Measurements from ENCODE around the gene COPS3. TPM values are rescaled to one million over a fixed set of nuclear protein-coding genes. Genes with fewer than 3 reads are reported as not detected.
"Not testable (repeated sequence)": the region's sequence is repeated elsewhere in the genome, so short reads cannot be mapped to it uniquely, and the experiment has no call there.

COPS3 gene
- total RNA-seq, 1 donor from 2014 or later, result 131 TPM

DNA sequence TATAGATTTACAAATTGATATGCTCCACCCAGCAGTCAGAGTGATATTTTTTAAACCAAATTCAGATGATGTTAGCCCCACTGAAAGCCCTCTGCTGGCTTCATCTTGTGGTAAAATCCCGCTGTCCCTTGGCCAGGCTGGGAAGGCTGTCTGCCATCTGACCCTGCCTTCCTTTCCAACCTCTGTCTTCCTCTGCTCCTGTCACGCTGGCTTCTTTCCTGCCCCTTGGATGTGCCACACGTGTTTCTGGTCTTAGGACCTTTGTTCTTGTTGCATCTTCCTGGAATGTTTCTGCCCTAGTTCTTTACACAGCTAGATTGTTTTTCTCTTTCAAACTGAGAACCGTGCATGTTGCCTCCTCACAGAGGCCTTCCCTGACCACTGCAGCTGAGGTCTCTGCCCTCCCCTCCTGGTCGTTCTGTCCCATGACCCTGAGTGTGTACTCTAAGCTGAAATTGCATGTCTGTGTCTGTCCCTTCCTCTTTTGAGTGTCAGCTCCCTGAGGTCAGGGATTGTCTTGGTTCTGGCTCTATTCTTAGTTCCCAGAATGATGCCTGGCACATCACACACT lies 33.5 kb upstream of the COPS3 start:
- H3K9me3 Mint-ChIP-seq, result no peaks in the 10 kb centered on the region
- no peak overlapping the region for H3K4me3 Mint-ChIP-seq
- H3K4me1 Mint-ChIP-seq (ENCODE audit: low read depth), result peaks cover 6% of the 10 kb centered on the region
- intact Hi-C loops (cut with micrococcal nuclease), result loop anchor here (1.0 kb wide), 1 partner anchor 313 kb away; no protein-coding TSS in a partner anchor
- peaks cover 3% of the 10 kb centered on the region for H3K36me3 Mint-ChIP-seq (ENCODE audit: low read depth)
- H3K27ac Mint-ChIP-seq, result no peak overlapping the region
- DNase-seq (ENCODE audit: low spot score), result no peak
- no peaks in the 10 kb centered on the region for H3K27me3 Mint-ChIP-seq (ENCODE audit: insufficient read depth)

DNA sequence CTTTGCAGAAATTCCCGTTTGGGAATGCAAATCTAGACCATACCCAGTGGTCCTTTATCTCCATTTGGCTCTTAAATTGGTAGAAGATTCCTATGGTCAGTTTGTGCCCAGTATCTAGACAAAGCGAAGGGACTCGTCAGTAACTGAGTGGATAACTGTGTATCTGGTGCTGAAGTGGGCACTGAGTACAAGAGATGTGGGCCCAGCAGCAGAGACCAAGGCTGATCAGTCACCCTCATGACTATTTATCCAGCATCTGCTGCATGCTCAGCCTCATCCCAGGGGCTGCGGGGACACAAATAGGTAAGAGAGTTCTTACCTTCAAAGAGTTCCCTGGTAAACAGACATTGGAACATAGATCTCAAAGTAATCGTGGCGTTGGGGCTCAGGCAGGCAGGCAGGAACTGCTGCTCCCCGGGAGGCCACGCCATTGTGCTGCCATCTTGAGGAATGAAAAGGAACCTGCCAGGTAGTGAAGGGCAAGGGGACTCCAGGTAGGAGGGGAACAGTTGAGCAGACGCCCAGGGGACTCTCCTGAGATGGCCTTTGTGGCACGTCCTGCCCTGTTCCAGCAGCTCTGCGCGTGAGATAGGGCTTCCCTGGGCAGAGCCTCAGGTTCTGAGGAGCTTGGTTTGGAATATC lies 32.4 kb upstream of the COPS3 start:
- Mint-ChIP-seq H3K27me3 (ENCODE audit: insufficient read depth) (no peaks in the 10 kb centered on the region), H3K4me1 (ENCODE audit: low read depth) (peaks cover 6% of the 10 kb centered on the region), H3K9me3 (no peaks in the 10 kb centered on the region), H3K4me3 (no peak overlapping the region), H3K36me3 (ENCODE audit: low read depth) (peaks cover 5% of the 10 kb centered on the region), H3K27ac (no peak overlapping the region)
- intact Hi-C loops (cut with micrococcal nuclease), result loop anchor here (1.0 kb wide), 2 partner anchors 8 to 32 kb away; partner anchors contain the start of gene COPS3
- DNase-seq (ENCODE audit: low spot score), result peak; percentile 66

DNA sequence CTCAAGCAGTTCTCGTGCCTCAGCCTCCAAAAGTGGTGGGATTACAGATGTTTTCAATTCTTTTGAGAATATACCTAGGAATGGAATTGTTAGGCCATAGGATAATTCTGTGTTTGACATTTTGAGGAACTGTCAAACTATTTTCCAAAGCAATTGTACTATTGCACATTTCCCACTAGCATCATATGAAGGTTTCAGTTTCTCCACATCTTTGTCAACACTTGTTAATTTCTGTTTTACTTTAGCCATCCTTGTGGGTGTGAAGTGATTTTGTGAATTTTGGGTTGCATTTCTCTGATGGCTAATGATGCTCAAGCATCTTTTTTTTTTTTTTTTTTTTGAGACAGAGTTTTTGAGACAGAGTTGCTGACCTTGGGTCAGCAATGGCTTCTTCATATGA lies 28.3 kb upstream of the COPS3 start:
- intact Hi-C loops (cut with micrococcal nuclease), result loop anchor here (5.0 kb wide), 2 partner anchors 37 to 533 kb away; no protein-coding TSS in a partner anchor
- Mint-ChIP-seq H3K4me3 (no peak overlapping the region), H3K36me3 (ENCODE audit: low read depth) (peaks cover 7% of the 10 kb centered on the region), H3K27ac (no peak overlapping the region), H3K27me3 (ENCODE audit: insufficient read depth) (no peaks in the 10 kb centered on the region), H3K4me1 (ENCODE audit: low read depth) (peaks cover 21% of the 10 kb centered on the region), H3K9me3 (no peaks in the 10 kb centered on the region)
- DNase-seq (ENCODE audit: low spot score), result no peak

DNA sequence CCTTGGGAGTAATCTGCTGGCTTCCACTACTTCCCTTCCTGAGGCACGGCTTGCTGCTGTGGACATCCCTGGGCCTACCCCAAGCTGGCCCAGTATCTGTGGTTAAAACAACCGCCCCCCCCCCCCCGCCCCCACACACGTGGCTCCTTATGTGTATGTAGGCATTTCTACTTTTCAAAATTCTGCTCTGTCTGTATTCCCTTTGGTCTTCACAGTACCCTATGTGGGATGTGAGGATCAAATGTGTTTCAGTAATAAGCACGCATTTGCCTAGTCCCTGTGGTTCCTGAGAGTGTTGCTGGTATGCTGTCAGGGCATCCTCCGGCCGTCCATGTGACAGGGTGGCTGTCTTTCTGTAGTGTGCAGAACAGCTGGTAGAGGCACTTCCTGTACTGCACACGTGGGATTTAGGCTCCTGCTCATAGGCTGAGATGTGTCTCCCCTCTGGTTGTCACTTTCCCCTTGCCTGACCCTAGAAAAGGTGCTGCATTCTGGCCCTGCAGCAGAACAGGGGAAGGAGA lies 24.3 kb upstream of the COPS3 start:
- no peaks in the 10 kb centered on the region for H3K9me3 Mint-ChIP-seq
- H3K4me3 Mint-ChIP-seq, result peak overlapping the region; percentile 86
- DNase-seq (ENCODE audit: low spot score), result peak; percentile 53
- no peaks in the 10 kb centered on the region for H3K27me3 Mint-ChIP-seq (ENCODE audit: insufficient read depth)
- intact Hi-C loops (cut with micrococcal nuclease), result loop anchor here (1.0 to 5.0 kb wide), 8 partner anchors 8 to 537 kb away; partner anchors contain the start of genes COPS3, FLCN, MPRIP and PEMT
- peaks cover 4% of the 10 kb centered on the region for H3K36me3 Mint-ChIP-seq (ENCODE audit: low read depth)
- H3K4me1 Mint-ChIP-seq (ENCODE audit: low read depth), result peaks cover 31% of the 10 kb centered on the region
- H3K27ac Mint-ChIP-seq, result peak overlapping the region; percentile 97

DNA sequence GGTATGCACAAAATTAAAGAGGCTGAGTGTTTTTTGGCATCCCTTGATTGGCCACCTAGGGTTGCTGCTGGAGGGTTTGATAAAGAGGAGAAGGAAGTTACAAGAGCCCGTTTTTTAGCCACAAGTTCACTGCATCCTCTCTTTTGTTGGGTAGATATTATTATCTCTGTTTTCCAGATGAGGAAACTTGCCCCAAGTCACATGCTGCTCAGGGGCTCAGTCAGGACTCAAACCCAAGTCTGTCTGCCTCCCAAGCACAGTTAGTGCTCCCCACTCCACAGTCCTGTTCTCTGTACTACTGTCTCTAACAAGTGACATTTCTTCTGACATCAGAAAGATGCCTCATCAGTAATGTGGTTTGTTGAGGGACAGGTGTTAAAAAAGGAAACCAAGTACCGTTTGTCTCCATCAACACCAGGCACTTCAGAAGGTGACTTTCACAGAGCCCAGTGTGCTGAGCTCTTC lies 23.5 kb upstream of the COPS3 start:
- no peaks in the 10 kb centered on the region for H3K9me3 Mint-ChIP-seq
- no peaks in the 10 kb centered on the region for H3K27me3 Mint-ChIP-seq (ENCODE audit: insufficient read depth)
- peaks cover 36% of the 10 kb centered on the region for H3K4me1 Mint-ChIP-seq (ENCODE audit: low read depth)
- DNase-seq (ENCODE audit: low spot score), result peak; percentile 24
- peaks cover 4% of the 10 kb centered on the region for H3K36me3 Mint-ChIP-seq (ENCODE audit: low read depth)
- H3K4me3 Mint-ChIP-seq, result peak overlapping the region; percentile 86
- intact Hi-C loops (cut with micrococcal nuclease), result loop anchor here (1.0 to 2.0 kb wide), 5 partner anchors 24 to 286 kb away; partner anchors contain the start of genes COPS3, MPRIP and PEMT
- peak overlapping the region; percentile 97 for H3K27ac Mint-ChIP-seq

DNA sequence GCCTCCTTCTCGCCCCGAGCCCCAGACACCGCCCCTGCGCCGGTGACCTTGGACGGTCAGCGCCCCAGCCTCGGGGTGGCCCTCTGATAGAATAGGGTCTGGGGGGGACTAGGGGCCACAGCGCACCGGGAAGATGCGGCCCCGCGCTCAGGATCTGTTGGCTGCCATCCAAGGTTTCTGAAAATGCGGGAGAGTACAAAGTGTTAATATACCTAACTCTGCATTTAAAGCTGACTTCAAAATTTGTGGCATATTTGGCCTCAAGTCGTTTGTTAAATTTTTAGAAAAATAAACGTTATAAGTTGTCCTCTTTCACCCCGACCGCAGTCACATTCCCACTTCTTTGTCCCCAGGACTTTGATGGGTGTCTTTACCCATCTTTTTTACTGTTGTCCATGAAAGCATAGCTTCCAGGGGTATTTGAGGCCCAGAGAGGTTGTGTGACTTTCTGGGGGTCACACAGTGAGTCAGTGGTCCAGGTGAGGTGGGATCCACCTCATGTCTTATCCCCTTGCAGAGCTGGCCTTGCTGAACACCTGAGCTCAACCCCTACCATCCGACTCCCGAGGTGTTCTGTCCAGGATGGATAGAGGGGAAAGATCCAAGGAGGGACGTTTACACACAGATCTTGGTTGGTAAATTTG lies 22.9 kb upstream of the COPS3 start:
- intact Hi-C loops (cut with micrococcal nuclease), result loop anchor here (1.0 to 2.0 kb wide), 6 partner anchors 23 to 448 kb away; partner anchors contain the start of genes COPS3, MPRIP and PEMT
- Mint-ChIP-seq H3K4me3 (peak overlapping the region; percentile 86), H3K9me3 (no peaks in the 10 kb centered on the region), H3K27ac (peak overlapping the region; percentile 97), H3K36me3 (ENCODE audit: low read depth) (peaks cover 4% of the 10 kb centered on the region), H3K4me1 (ENCODE audit: low read depth) (peaks cover 36% of the 10 kb centered on the region), H3K27me3 (ENCODE audit: insufficient read depth) (no peaks in the 10 kb centered on the region)
- DNase-seq (ENCODE audit: low spot score), result no peak

DNA sequence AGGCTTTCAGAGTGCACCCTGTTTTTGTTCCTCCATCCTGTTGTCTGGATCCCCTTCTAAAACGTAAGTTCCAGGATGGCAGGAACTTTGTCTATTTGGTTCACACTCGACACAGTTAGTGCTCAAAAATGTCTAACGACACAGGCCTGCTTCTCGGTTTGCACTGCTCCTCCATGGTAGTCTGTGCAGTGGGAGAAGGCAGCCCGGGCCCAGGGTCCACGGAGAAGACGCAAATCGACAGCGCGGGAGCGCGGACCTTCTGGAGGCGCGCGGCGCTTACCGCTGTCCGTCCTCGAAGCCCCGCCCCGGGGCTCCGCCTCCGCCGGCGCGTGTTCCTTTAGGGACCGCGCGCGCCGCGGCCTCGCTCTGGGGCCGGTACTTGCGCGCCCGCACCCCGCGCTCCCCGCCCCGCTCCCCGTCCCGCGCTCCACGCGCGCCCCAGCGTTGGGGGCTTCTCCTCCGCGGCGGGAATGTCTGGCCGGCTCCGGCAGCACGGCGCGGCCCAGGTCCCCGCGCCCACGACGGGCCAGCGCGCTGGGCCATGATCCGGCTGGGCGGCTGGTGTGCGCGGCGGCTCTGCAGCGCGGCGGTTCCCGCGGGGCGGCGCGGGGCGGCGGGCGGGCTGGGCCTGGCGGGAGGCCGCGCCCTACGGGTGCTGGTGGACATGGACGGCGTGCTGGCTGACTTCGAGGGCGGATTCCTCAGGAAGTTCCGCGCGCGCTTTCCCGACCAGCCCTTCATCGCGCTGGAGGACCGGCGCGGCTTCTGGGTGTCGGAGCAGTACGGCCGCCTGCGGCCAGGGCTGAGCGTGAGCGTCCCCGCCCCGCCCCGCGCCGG lies 22.2 kb upstream of the COPS3 start, which contains the start of gene NT5M:
NT5M (plus strand) TSS at position 364 of the 837 bp plus-strand sequence; CDS start at position 542, 178 bp downstream.
- no peaks in the 10 kb centered on the region for H3K9me3 Mint-ChIP-seq
- intact Hi-C loops (cut with micrococcal nuclease), result loop anchor here (1.0 kb wide), 1 partner anchor 449 kb away; no protein-coding TSS in a partner anchor
- peak within 1 kb of the TSS; percentile 97 for H3K27ac Mint-ChIP-seq
- peaks cover 2% of the 10 kb centered on the region for H3K36me3 Mint-ChIP-seq (ENCODE audit: low read depth)
- H3K4me3 Mint-ChIP-seq, result peak within 1 kb of the TSS; percentile 90
- no peaks in the 10 kb centered on the region for H3K27me3 Mint-ChIP-seq (ENCODE audit: insufficient read depth)
- peak; percentile 72 for DNase-seq (ENCODE audit: low spot score)
- peaks cover 36% of the 10 kb centered on the region for H3K4me1 Mint-ChIP-seq (ENCODE audit: low read depth)

DNA sequence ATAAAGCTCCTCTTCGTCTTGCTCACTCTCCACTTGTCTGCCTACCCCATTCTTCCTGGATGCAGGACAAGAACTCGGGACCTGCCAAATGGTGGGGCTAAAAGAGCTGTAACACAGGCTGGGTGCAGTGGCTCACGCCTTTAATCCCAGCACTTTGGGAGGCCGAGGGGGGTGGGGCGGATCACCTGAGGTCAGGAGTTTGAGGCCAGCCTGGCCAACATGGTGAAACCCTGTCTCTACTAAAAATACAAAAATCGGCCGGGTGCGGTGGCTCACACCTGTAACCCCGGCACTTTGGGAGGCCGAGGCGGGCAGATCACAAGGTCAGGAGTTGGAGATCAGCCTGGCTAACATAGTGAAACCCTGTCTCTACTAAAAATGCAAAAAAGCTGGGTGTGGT lies 20.6 kb upstream of the COPS3 start:
- peaks cover 36% of the 10 kb centered on the region for H3K4me1 Mint-ChIP-seq (ENCODE audit: low read depth)
- intact Hi-C loops (cut with micrococcal nuclease); H3K36me3 Mint-ChIP-seq (ENCODE audit: low read depth); DNase-seq (ENCODE audit: low spot score); H3K27ac Mint-ChIP-seq; H3K9me3 Mint-ChIP-seq; H3K27me3 Mint-ChIP-seq (ENCODE audit: insufficient read depth); H3K4me3 Mint-ChIP-seq: not testable (repeated sequence)

DNA sequence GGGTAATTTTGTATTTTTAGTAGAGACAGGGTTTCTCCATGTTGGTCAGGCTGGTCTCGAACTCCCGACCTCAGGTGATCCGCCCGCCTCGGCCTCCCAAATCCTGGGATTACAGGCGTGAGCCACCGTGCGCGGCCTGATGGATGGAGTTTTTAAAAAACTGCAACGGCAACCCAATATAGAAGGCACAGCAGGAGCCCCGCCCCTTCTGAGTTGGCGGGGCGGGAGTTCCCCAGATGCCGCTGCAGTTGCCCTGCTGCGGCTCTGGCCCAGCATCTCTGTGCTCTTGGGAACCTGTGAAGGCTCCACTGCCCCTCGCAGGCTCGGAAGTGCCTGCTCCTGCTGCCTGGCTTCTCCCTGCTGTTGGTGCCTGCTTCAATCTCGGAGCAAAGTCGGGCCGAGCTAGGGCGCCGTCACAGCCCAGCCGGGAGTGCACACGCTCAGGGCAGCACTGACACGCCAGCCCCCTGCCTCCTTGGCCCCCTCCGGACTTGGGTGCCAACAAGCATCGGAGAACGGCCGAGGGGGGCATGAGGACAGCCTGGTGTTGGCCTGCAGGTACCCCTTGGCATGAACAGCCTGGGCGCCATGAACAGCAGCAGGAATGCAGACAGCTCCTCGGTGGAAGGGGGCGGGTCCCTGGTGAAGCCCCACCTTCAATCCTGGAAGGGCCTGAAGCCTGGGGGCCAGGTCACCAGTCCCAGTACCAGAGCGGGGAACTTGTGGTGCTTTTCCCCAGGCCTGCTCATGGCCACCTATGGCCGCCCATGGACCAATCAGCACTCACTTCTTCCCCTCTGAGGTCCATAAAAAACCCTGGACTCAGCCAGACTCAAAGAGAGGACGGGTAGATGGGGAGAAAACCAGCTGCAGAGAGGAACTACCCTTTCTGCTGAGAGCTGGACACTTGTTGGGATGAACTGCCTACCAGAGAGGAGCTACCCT lies 19.9 kb upstream of the COPS3 start:
- Mint-ChIP-seq H3K27ac (peak overlapping the region; percentile 18), H3K27me3 (ENCODE audit: insufficient read depth) (no peaks in the 10 kb centered on the region), H3K4me3 (peak overlapping the region; percentile 69), H3K36me3 (ENCODE audit: low read depth) (peaks cover 2% of the 10 kb centered on the region), H3K4me1 (ENCODE audit: low read depth) (peaks cover 36% of the 10 kb centered on the region), H3K9me3 (no peaks in the 10 kb centered on the region)
- DNase-seq (ENCODE audit: low spot score), result peak; percentile 40
- intact Hi-C loops (cut with micrococcal nuclease), result loop anchor here (1.0 kb wide), 1 partner anchor 20 kb away; the partner anchor contains the start of gene COPS3

DNA sequence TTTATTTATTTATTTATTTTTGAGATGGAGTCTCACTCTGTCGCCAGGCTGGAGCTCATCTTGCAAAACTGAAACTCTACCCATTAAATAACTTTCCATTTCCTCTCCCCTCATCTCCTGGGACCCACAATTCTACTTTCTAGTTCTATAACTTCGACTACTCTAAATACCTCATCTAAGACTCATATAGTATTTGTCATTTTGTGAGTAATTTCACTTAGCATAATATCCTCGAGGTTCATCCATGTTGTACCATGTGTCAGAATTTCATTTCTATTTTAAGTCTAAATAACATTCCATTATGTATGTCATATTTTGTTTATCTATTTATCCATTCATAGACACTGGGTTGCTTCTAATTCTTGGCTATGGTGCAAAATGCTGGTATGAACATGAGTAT lies 17.1 kb upstream of the COPS3 start:
- Mint-ChIP-seq H3K4me3 (no peak overlapping the region), H3K27me3 (ENCODE audit: insufficient read depth) (peaks cover 6% of the 10 kb centered on the region), H3K9me3 (no peaks in the 10 kb centered on the region), H3K4me1 (ENCODE audit: low read depth) (peaks cover 17% of the 10 kb centered on the region), H3K36me3 (ENCODE audit: low read depth) (no peaks in the 10 kb centered on the region), H3K27ac (no peak overlapping the region)
- DNase-seq (ENCODE audit: low spot score), result no peak
- intact Hi-C loops (cut with micrococcal nuclease), result no loop called here

DNA sequence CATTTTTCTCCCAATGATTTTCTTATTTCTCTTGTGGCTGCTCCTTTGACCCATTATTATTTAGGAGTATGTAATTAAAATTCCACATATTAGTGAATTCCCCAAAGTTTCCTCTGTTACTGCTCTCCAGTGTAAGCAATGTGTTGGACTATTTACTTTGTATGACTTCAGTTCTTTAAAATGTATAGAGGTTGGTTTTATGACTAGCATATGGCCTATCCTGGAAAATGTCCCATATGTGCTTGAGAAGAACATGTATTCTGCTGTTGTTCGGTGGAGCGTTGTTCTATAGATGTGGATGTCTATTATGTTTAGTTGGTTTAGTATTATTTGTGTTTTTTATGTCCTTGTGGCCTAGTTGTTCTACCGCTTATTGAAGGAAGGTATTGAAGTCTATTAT lies 16.2 kb upstream of the COPS3 start:
- no peak for DNase-seq (ENCODE audit: low spot score)
- peaks cover 6% of the 10 kb centered on the region for H3K27me3 Mint-ChIP-seq (ENCODE audit: insufficient read depth)
- H3K4me1 Mint-ChIP-seq (ENCODE audit: low read depth), result peaks cover 15% of the 10 kb centered on the region
- intact Hi-C loops (cut with micrococcal nuclease), result no loop called here
- H3K36me3 Mint-ChIP-seq (ENCODE audit: low read depth), result no peaks in the 10 kb centered on the region
- no peak overlapping the region for H3K27ac Mint-ChIP-seq
- no peak overlapping the region for H3K4me3 Mint-ChIP-seq
- H3K9me3 Mint-ChIP-seq, result no peaks in the 10 kb centered on the region

Data from activated T-helper 1 cell treated with anti-CD3 and anti-CD28 coated beads, Interleukin-12 subunit alpha, Interleukin-12 subunit beta, Interleukin-2, Interleukin-4 antibody, amounts not matched to agents 30 ng/mL and 10 ng/mL and 1 ng/mL, durations not matched to agents 14 hours and 24 hours and 36 hours (primary cell).